ENCODE results near the gene AZU1.

The AZU1 gene

DNA sequence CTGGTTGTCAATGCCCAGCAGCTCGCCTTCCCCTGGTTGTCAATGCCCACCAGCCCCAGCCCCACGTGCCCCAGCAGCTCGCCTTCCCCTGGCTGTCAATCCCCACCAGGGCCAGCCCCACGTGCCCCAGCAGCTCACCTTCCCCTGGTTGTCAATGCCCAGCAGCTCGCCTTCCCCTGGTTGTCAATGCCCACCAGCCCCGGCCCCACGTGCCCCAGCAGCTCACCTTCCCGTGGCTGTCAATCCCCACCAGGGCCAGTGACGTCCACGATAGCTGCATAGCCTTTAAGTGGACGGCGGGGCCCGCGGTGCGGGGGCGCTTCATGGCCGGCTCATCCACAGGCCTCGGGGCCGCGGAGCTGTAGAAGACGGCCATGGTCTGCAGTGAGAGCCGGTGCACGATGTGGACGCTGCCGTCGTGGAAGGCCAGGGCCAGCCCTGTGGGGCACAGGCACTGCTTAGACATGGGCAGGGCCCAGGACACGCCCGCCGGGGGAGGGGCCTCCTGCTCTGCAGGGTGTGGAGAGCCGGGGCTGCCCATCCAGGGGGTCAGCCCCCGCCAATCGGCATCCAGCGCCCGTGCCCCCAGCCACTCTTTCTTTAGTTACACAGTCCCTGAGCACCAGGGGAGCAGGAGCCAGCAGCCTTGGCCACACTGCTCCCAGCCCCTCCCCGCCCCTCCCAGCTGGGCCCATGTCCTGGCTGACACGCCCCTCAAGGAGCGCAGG is 52.2 kb downstream of the AZU1 start:
- Histone ChIP-seq H3K4me1 (ENCODE audit: control insufficient read depth, insufficient read depth, low read length) (no peaks in the 10 kb centered on the region), H3K27me3 (ENCODE audit: control insufficient read depth, insufficient read depth, low read length) (no peaks in the 10 kb centered on the region), H3K9ac (ENCODE audit: low read depth, low read length) (no peak overlapping the region), H3K9me3 (ENCODE audit: control insufficient read depth, insufficient read depth, low read length) (no peaks in the 10 kb centered on the region), H3K36me3 (ENCODE audit: control insufficient read depth, insufficient read depth, low read length) (peaks cover 51% of the 10 kb centered on the region), H3K27ac (ENCODE audit: low read depth, low read length) (no peak overlapping the region), H3K4me3 (ENCODE audit: low read depth, low read length) (no peak overlapping the region)
